SK-N-DZ (cell line): ENCODE measurements around the gene HCN4.
A peak's percentile ranks its signal among the peaks of the same experiment; 100 is the strongest.

ENCODE experiments used
- DNase-seq: peaks from one replicate; pipeline ENCODE4 v3.0.0-alpha.2; 2015; ENCODE audit warnings: low spot score

HCN4 gene

DNA sequence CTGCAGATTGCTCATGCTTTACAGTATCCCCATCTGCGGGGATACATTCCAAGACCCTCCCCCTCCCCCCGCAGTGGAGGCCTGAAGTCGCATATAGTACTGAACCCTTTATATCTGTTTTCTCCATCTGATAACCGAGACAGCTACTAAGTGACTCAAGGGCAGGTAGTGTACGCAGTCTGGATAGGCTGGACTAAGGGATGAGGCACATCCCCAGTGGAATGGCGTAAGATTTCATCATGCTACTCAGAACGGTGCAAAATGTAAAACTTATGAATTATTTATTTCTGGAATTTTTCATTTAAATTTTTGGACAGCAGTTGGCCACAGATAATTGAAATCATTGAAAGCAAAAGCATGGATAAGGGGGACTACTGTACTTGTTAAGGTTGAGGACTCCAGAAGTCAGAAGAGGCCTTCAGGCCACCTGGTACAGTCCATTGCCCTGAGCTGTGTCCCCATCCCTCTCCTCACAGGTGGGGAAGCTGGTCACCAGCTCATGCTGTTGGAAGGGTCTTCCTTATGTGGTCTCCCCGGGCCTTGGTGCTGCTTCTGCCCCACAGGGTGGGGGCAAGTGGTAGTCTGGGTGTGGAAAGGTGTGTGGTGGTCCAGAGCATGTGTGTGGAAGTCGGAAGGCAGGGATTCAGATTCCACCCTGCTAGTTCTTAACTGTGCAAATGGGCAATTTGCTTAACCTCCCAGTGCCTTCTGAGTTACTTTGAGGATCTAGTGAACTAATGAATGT lies 72.0 kb downstream of the HCN4 start:
- no peak for DNase-seq

- DNase-seq = no peak
Observed at GRCh38 chr15:73295630-73296286, 73.0 kb downstream of the HCN4 start.

GRCh38 chr15:73293773-73294172 lies 75.0 kb downstream of the HCN4 start:
- DNase-seq = no peak

DNA sequence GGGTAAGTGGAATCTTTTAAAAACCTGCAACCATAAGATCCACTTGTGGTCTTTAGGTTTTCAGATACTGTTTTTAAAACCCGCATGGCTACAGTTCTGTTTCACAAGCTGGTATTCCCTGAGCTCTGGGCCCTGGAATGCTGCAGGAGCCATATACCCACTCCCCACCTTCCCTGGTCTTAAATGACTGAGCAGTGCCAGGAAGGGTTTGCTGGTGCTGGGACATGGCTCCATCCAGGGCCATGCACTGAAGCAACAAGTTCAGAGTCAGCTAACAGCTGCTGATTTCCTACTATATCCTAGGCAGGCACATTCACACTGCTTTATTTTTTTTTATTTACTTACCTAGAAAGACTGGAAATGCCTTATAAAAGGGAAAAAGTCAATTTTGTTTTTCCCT lies 77.3 kb downstream of the HCN4 start:
- no peak for DNase-seq

- DNase-seq = no peak
Observed at GRCh38 chr15:73287019-73287418, 81.7 kb downstream of the HCN4 start.

GRCh38 chr15:73286311-73286710 lies 82.4 kb downstream of the HCN4 start:
- no peak for DNase-seq

- DNase-seq = no peak
Observed at GRCh38 chr15:73284090-73284716, 84.6 kb downstream of the HCN4 start.

DNA sequence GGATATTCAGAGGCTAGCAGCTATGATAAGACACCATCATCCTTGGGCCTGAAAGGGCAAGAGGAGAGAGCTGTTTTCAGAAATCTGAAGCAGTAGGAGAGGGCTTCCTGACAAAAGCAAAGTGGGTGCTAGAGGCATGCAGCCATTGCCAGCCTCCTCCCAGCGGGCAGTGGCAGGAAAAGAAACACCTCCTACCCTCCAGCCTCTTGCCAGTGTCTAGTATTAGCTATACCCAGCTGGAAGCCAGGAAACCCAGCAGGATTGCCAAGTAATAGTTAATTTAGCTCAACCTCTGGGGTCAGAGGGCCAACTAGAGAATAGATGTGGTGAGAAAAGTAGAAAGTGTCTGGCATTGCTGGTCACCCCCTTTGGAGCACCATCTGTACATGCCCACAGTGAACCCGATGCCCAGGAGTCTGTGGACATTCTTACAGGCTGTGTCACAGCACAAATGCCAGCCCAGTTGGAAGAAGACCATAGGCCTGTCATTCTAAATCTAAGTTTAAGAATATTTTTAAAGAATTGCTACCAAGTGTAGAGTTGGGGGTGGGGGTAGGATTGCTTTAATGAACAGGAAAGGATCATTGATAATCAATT lies 85.3 kb downstream of the HCN4 start:
- DNase-seq = no peak

GRCh38 chr15:73282567-73283365 lies 86.0 kb downstream of the HCN4 start:
- no peak for DNase-seq

DNA sequence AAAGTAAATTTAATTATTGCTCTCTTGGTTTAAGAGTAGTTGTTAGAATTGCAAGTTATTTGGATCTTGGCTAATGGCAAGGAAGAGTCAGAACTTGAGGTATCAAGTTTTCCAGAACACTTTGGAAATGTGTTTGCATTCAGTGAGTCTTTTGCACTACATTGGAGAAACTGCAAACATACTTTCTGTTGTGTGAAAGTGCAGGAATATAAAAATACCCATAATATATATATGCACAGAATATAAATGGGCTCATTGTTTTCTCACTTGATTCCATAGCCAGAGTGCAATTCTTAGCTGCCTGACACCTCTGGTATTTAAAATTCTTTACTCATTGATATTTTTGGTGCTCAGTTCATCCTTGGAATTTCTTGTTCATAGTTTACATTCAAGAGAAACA lies 92.9 kb downstream of the HCN4 start:
- DNase-seq = no peak

DNA sequence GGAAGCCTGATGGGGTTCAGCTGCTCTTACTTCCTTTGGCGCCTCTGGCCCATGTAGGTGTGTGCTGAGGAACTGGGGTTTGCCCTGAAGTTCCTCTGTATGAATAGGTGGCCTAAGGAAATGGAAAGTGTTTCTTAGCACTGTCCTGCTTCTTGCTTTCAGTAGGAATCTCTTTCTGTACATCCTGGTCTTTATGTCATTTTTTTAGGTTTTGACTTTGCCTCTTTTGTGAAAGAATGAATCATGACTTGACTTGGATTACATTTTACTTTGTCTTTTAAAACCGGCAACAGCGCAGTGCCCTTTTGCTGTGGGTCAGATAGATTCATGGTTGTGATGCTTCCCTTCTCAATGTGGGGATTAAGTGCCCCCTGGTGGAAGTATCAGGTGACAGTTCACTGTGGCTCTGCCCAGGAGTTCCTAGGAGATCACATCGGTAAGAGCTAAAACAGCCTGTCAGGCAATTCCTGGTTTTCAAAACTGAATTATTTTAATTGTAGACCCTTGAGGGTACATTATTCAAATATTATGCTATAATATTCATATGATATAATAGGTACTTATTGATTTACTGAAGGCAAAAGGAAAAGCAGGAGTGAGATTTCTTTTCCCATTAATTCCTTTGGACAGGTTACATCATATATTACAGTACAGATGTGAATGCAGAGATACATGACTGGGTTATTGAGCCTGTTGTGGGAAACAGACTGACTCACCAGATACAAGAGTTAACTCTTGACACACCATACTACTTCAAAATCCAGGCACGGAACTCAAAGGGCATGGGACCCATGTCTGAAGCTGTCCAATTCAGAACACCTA lies 95.4 kb downstream of the HCN4 start:
- peak; percentile 57 for DNase-seq

DNA sequence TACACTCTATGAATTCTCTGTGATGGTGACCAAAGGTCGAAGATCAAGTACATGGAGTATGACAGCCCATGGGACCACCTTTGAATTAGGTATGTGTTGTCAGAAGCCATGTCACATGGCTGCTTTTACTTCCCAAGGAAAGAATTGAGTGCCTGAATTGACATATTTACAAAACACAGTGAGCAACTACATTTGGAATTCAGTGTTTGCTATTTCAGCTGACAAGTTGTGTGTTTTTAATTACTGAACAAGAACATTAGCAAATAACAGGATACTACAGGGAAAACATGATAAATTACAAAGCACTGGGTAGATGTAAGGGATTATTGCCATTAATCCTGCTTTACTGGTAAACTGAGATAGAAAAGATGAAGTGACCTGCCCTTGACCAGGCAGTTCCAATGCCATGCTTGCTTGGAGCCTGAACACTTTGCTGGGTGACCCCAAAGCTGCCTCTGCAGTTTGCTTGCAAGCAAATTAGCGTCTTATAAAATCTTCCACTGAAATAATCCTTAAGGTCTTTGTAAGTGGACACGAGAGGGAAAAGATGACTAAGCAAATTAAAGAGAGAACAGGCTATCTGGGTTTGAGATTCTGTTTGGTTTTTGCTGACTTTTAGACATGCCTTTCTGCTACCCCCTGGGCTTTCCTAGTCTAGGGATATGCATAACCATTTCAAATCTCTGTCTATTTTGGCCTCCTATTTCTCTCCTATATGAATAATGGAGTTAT lies 98.2 kb downstream of the HCN4 start:
- DNase-seq = no peak
